Upper lobe of left lung (tissue), 6 donors: ENCODE data around the gene ZNF526. TPM values are rescaled to one million over a fixed set of nuclear protein-coding genes. Genes with fewer than 3 reads are reported as not detected.

Experiments
- ATAC-seq, 2 donors: fragments of 200-7000 bp; cut with Tn5 transposase; one replicate each; pipeline ENCODE4 v1.9.1; 2022; ENCODE audit warnings: mild to moderate bottlenecking in 2 of 2, moderate library complexity in 2 of 2; ENCODE audit not compliant: low FRiP score in 2 of 2
- DNase-seq, 2 donors: peaks; one replicate each; pipeline ENCODE4 v3.0.0-alpha.2; 2019 to 2020
- H3K27ac ChIP-seq, 4 donors: fragments of 200-600 bp; sonication (generic); one replicate each; pipeline ENCODE4 v1.5.1; 2016 to 2019
- H3K27me3 ChIP-seq, 4 donors: fragments of 200-600 bp; sonication (generic); one replicate each; pipeline ENCODE4 v1.5.1; 2017 to 2019
- H3K36me3 ChIP-seq, 4 donors: fragments of 200-600 bp; sonication (generic); one replicate each; pipeline ENCODE4 v1.5.1; 2016 to 2019
- H3K4me1 ChIP-seq, 4 donors: fragments of 200-600 bp; sonication (generic); one replicate each; pipeline ENCODE4 v1.5.1; 2018 to 2019
- H3K4me3 ChIP-seq, 4 donors: fragments of 200-600 bp; sonication (generic); one replicate each; pipeline ENCODE4 v1.5.1; 2017 to 2019; ENCODE audit warnings: mild to moderate bottlenecking in 2 of 4, moderate library complexity in 1 of 4
- H3K9me3 ChIP-seq, 4 donors: fragments of 200-600 bp; sonication (generic); one replicate each; pipeline ENCODE4 v1.5.1; 2018 to 2019
- CTCF ChIP-seq, 6 experiments: fragments of 450-650 bp in 4 of 6; fragments of 200-600 bp in 2 of 6; sonication (generic) in 2 of 6; IDR thresholded peaks; one replicate each; pipeline ENCODE4 v1.5.1; 2016 to 2019; ENCODE audit warnings: antibody characterized with exemption in 6 of 6
- EP300 ChIP-seq, 4 donors: sonication (generic); formaldehyde crosslinking; IDR thresholded peaks; one replicate each; pipeline ENCODE4 v1.5.1; 2017; ENCODE audit warnings: antibody characterized with exemption in 4 of 4, control low read depth in 2 of 4
- POLR2A ChIP-seq, 4 donors: fragments of 450-650 bp; IDR thresholded peaks; one replicate each; pipeline ENCODE4 v1.5.1; 2016 to 2017; ENCODE audit warnings: antibody characterized with exemption in 4 of 4, mild to moderate bottlenecking in 2 of 4
- POLR2AphosphoS5 ChIP-seq, 2 donors: sonication (generic); formaldehyde crosslinking; IDR thresholded peaks; one replicate each; pipeline ENCODE4 v1.5.1; 2017; ENCODE audit warnings: antibody characterized with exemption in 2 of 2
- WGBS, 2 donors: methylation state at CpG; one replicate each; pipeline ENCODE4 v1.1.5; 2017 to 2018; 5-methylcytosine and 5-hydroxymethylcytosine counted together
- total RNA-seq, 6 donors: library from RNA; depleted of rRNA in 4 of 6; stranded (reverse); fragments of >200 nt in 4 of 6; gene quantifications; one replicate each; pipeline versions ENCODE4 v1.1.0 to v1.2.1, GENCODE V29; 2016 to 2021
- donor health status: DM: no; HTN: no; CAD: no; lungs with moderate emphysema.
- donor health status: DM: no; HTN: yes; CAD: no; lungs with severe emphysema.

The ZNF526 gene
- 10 to 100 TPM in 4 of 6 donors, 1 to 10 TPM in 2; 7.9 to 13.8 (median 11.4) TPM for total RNA-seq

GRCh38 chr19:42219812-42220750, at the start of gene ZNF526:
Gene ZNF526 (plus strand): TSS chr19:42220312. CDS start chr19:42224404, 4,092 bp downstream.
- Histone ChIP-seq H3K27ac (peak within 1 kb of the TSS; percentile 60 to 97 (median 88)), H3K4me1 (peaks cover 31 to 53% (median 45%) of the 10 kb centered on the region in 4 donors), H3K27me3 (no peaks in the 10 kb centered on the region), H3K4me3 (peak within 1 kb of the TSS; percentile 80 to 90 (median 86)), H3K36me3 (peaks cover 7 to 13% (median 11%) of the 10 kb centered on the region in 4 donors), H3K9me3 (no peaks in the 10 kb centered on the region)
- WGBS, 2 donors, result 0 to 1% methylated on average over 18 to 53 of the region's 53 CpGs
- DNase-seq, result peak; percentile 98
- TF ChIP-seq CTCF (IDR thresholded peaks at IDR 0.05), result peak in 2 of 6 experiments; percentile 12 to 21
- peak; percentile 90 to 93 for TF ChIP-seq POLR2AphosphoS5 (IDR thresholded peaks at IDR 0.05)
- no peak for TF ChIP-seq EP300 (IDR thresholded peaks at IDR 0.05)
- peak in 3 of 4 donors; percentile 41 to 83 (median 51) for TF ChIP-seq POLR2A (IDR thresholded peaks at IDR 0.05)
- ATAC-seq, result peak; percentile 95 to 96

- Histone ChIP-seq H3K9me3 (no peaks in the 10 kb centered on the region), H3K27ac (no peak overlapping the region), H3K4me3 (no peak overlapping the region), H3K27me3 (peaks cover 0 to 14% (median 4%) of the 10 kb centered on the region in 4 donors), H3K36me3 (no peaks in the 10 kb centered on the region), H3K4me1 (peaks cover 0 to 4% (median 2%) of the 10 kb centered on the region in 4 donors)
- 88 to 92% methylated on average over 14 to 16 of the region's 16 CpGs for WGBS, 2 donors
- ATAC-seq (no peak), DNase-seq (peak in 1 of 2 donors; percentile 50)
- no peak for TF ChIP-seq POLR2AphosphoS5 (IDR thresholded peaks at IDR 0.05)
- TF ChIP-seq CTCF (IDR thresholded peaks at IDR 0.05), result no peak
- no peak for TF ChIP-seq POLR2A (IDR thresholded peaks at IDR 0.05)
- TF ChIP-seq EP300 (IDR thresholded peaks at IDR 0.05), result no peak
Observed at GRCh38 chr19:42170715-42171114, 49.4 kb upstream of the ZNF526 start.

- Histone ChIP-seq H3K4me3 (no peak overlapping the region), H3K9me3 (no peaks in the 10 kb centered on the region), H3K4me1 (peaks cover 11 to 19% (median 18%) of the 10 kb centered on the region in 4 donors), H3K36me3 (no peaks in the 10 kb centered on the region), H3K27ac (no peak overlapping the region), H3K27me3 (peaks cover 0 to 28% (median 11%) of the 10 kb centered on the region in 4 donors)
- WGBS, 2 donors, result 90% methylated on average over 7 of the region's 7 CpGs
- ATAC-seq, result no peak
- TF ChIP-seq EP300 (IDR thresholded peaks at IDR 0.05), result no peak
- TF ChIP-seq POLR2AphosphoS5 (IDR thresholded peaks at IDR 0.05), result no peak
- TF ChIP-seq POLR2A (IDR thresholded peaks at IDR 0.05), result no peak
- no peak for TF ChIP-seq CTCF (IDR thresholded peaks at IDR 0.05)
- DNase-seq, result no peak
Observed at GRCh38 chr19:42172261-42172660, 47.9 kb upstream of the ZNF526 start.

GRCh38 chr19:42173695-42174094, 46.4 kb upstream of the ZNF526 start:
- ATAC-seq, result no peak
- Histone ChIP-seq H3K4me1 (peaks cover 12 to 21% (median 18%) of the 10 kb centered on the region in 4 donors), H3K27me3 (peaks cover 0 to 35% (median 16%) of the 10 kb centered on the region in 4 donors), H3K27ac (no peak overlapping the region), H3K4me3 (no peak overlapping the region), H3K9me3 (no peaks in the 10 kb centered on the region), H3K36me3 (no peaks in the 10 kb centered on the region)
- DNase-seq, result no peak
- 64 to 74% methylated on average over 5 of the region's 5 CpGs for WGBS, 2 donors
- no peak for TF ChIP-seq CTCF (IDR thresholded peaks at IDR 0.05)
- no peak for TF ChIP-seq POLR2AphosphoS5 (IDR thresholded peaks at IDR 0.05)
- no peak for TF ChIP-seq POLR2A (IDR thresholded peaks at IDR 0.05)
- TF ChIP-seq EP300 (IDR thresholded peaks at IDR 0.05), result no peak
